Measurements from ENCODE around the gene MYMX. TPM values are rescaled to one million over a fixed set of nuclear protein-coding genes. Genes with fewer than 3 reads are reported as not detected.
"Not testable (repeated sequence)": the region's sequence is repeated elsewhere in the genome, so short reads cannot be mapped to it uniquely, and the experiment has no call there.

The MYMX gene
- total RNA-seq, 2 donors from 2014 or later = 1.7 to 1.8 TPM

- Mint-ChIP-seq H3K36me3 (ENCODE audit: low read depth) (no peaks in the 10 kb centered on the region), H3K27me3 (ENCODE audit: insufficient read depth) (no peaks in the 10 kb centered on the region), H3K4me3 (no peak overlapping the region), H3K27ac (no peak overlapping the region), H3K9me3 (no peaks in the 10 kb centered on the region), H3K4me1 (peaks cover 28% of the 10 kb centered on the region)
- Histone ChIP-seq H3K36me3 (ENCODE audit: control insufficient read depth, insufficient read depth, low read length) (no peaks in the 10 kb centered on the region), H3K4me3 (ENCODE audit: low read length) (no peak overlapping the region), H3K9me3 (ENCODE audit: control insufficient read depth, low read length) (no peaks in the 10 kb centered on the region), H3K4me1 (ENCODE audit: control insufficient read depth, insufficient read depth, low read length) (peaks cover 2% of the 10 kb centered on the region), H3K27me3 (ENCODE audit: control insufficient read depth, insufficient read depth, low read length, poor library complexity, severe bottlenecking) (no peaks in the 10 kb centered on the region), H3K9ac (ENCODE audit: extremely low read depth, low read length, poor library complexity, severe bottlenecking) (no peak overlapping the region), H3K27ac (ENCODE audit: low read depth, low read length) (no peak overlapping the region)
- 89 to 93% methylated on average over 3 to 4 of the region's 4 CpGs for WGBS, 2 experiments (ENCODE audit: insufficient coverage in 1 of 2, insufficient read length in 1 of 2)
- TF ChIP-seq CTCF (conservative IDR thresholded peaks at IDR 0.05) = no peak
- no peak for DNase-seq
Observed at GRCh38 chr6:44180406-44180805, 36.3 kb upstream of the MYMX start.

- TF ChIP-seq CTCF (conservative IDR thresholded peaks at IDR 0.05) = no peak
- Mint-ChIP-seq H3K27me3 (ENCODE audit: insufficient read depth) (no peaks in the 10 kb centered on the region), H3K27ac (no peak overlapping the region), H3K36me3 (ENCODE audit: low read depth) (no peaks in the 10 kb centered on the region), H3K4me1 (peaks cover 31% of the 10 kb centered on the region), H3K9me3 (no peaks in the 10 kb centered on the region), H3K4me3 (no peak overlapping the region)
- Histone ChIP-seq H3K4me1 (ENCODE audit: control insufficient read depth, insufficient read depth, low read length) (peaks cover 5% of the 10 kb centered on the region), H3K9me3 (ENCODE audit: control insufficient read depth, low read length) (no peaks in the 10 kb centered on the region), H3K27me3 (ENCODE audit: control insufficient read depth, insufficient read depth, low read length, poor library complexity, severe bottlenecking) (no peaks in the 10 kb centered on the region), H3K9ac (ENCODE audit: extremely low read depth, low read length, poor library complexity, severe bottlenecking) (no peak overlapping the region), H3K27ac (ENCODE audit: low read depth, low read length) (no peak overlapping the region), H3K4me3 (ENCODE audit: low read length) (no peak overlapping the region), H3K36me3 (ENCODE audit: control insufficient read depth, insufficient read depth, low read length) (no peaks in the 10 kb centered on the region)
- DNase-seq = peak; percentile 51
- WGBS, 2 experiments (ENCODE audit: insufficient coverage in 1 of 2, insufficient read length in 1 of 2) = 90 to 92% methylated on average over 2 to 4 of the region's 4 CpGs
Observed at GRCh38 chr6:44180886-44181285, 35.8 kb upstream of the MYMX start.

- not testable (repeated sequence) for H3K27ac ChIP-seq (ENCODE audit: low read depth, low read length); H3K9me3 ChIP-seq (ENCODE audit: control insufficient read depth, low read length); H3K4me3 ChIP-seq (ENCODE audit: low read length); H3K27me3 ChIP-seq (ENCODE audit: control insufficient read depth, insufficient read depth, low read length, poor library complexity, severe bottlenecking); H3K36me3 Mint-ChIP-seq (ENCODE audit: low read depth); H3K9me3 Mint-ChIP-seq; H3K27ac Mint-ChIP-seq; H3K36me3 ChIP-seq (ENCODE audit: control insufficient read depth, insufficient read depth, low read length); H3K4me3 Mint-ChIP-seq; H3K27me3 Mint-ChIP-seq (ENCODE audit: insufficient read depth); DNase-seq; H3K9ac ChIP-seq (ENCODE audit: extremely low read depth, low read length, poor library complexity, severe bottlenecking)
- peaks cover 12% of the 10 kb centered on the region for H3K4me1 ChIP-seq (ENCODE audit: control insufficient read depth, insufficient read depth, low read length)
- H3K4me1 Mint-ChIP-seq = peaks cover 35% of the 10 kb centered on the region
Observed at GRCh38 chr6:44181784-44182183, 34.9 kb upstream of the MYMX start.

- H3K27me3 ChIP-seq (ENCODE audit: control insufficient read depth, insufficient read depth, low read length, poor library complexity, severe bottlenecking) = no peaks in the 10 kb centered on the region
- Mint-ChIP-seq H3K4me3 (no peak overlapping the region), H3K27ac (no peak overlapping the region), H3K27me3 (ENCODE audit: insufficient read depth) (no peaks in the 10 kb centered on the region), H3K36me3 (ENCODE audit: low read depth) (no peaks in the 10 kb centered on the region), H3K9me3 (no peaks in the 10 kb centered on the region), H3K4me1 (peaks cover 33% of the 10 kb centered on the region)
- H3K9ac ChIP-seq (ENCODE audit: extremely low read depth, low read length, poor library complexity, severe bottlenecking) = no peak overlapping the region
- no peak overlapping the region for H3K4me3 ChIP-seq (ENCODE audit: low read length)
- DNase-seq = no peak
- peaks cover 10% of the 10 kb centered on the region for H3K4me1 ChIP-seq (ENCODE audit: control insufficient read depth, insufficient read depth, low read length)
- 93 to 100% methylated on average over 3 to 4 of the region's 4 CpGs for WGBS, 2 experiments (ENCODE audit: insufficient coverage in 1 of 2, insufficient read length in 1 of 2)
- H3K36me3 ChIP-seq (ENCODE audit: control insufficient read depth, insufficient read depth, low read length) = no peaks in the 10 kb centered on the region
- H3K9me3 ChIP-seq (ENCODE audit: control insufficient read depth, low read length) = no peaks in the 10 kb centered on the region
- no peak overlapping the region for H3K27ac ChIP-seq (ENCODE audit: low read depth, low read length)
- no peak for TF ChIP-seq CTCF (conservative IDR thresholded peaks at IDR 0.05)
Observed at GRCh38 chr6:44182911-44183390, 33.8 kb upstream of the MYMX start.

All from endodermal cell (in vitro differentiated cells).